SK-N-MC (cell line): Measurements from ENCODE around the gene POLD2.

Experiments
- EZH2 ChIP-seq: fragments of 200-600 bp; sonication (generic); IDR thresholded peaks from one replicate; pipeline ENCODE4 v1.6.1; 2017; ENCODE audit warnings: antibody characterized with exemption
- FOXP2 ChIP-seq: optimal IDR thresholded peaks from 2 replicates; pipeline ENCODE3; 2011; ENCODE audit warnings: mild to moderate bottlenecking, moderate library complexity; ENCODE audit not compliant: insufficient read depth; ENCODE audit errors: extremely low read length, control extremely low read depth
- POLR2AphosphoS5 ChIP-seq: IDR thresholded peaks from 2 replicates; pipeline ENCODE4 v1.6.1; 2012; ENCODE audit warnings: mild to moderate bottlenecking, low read depth, low read length, borderline replicate concordance

GRCh38 chr7:44104860-44105771 is 18.2 kb downstream of the POLD2 start:
- no peak for TF ChIP-seq EZH2
- TF ChIP-seq POLR2AphosphoS5: no peak
- TF ChIP-seq FOXP2: no peak
